K562 (cell line): ENCODE measurements around the gene GASK1B. TPM values are rescaled to one million over a fixed set of nuclear protein-coding genes. Genes with fewer than 3 reads are reported as not detected.

ENCODE experiments used
- BHLHE40 ChIP-seq: IDR thresholded peaks from 2 replicates; pipeline ENCODE4 v1.6.1; 2011; ENCODE audit warnings: low read length, improper control_type of control experiment
- C11orf30 ChIP-seq: fragments of 450-650 bp; IDR thresholded peaks from 2 replicates; pipeline ENCODE4 v1.6.1; 2016; ENCODE audit warnings: low read depth, mild to moderate bottlenecking
- CAMTA2 ChIP-seq: fragments of 250-450 bp; sonication (Bioruptor Pico); conservative IDR thresholded peaks from 2 replicates; pipeline ENCODE4 v1.5.1; 2022
- CBFA2T2 ChIP-seq: fragments of 450-650 bp; conservative IDR thresholded peaks from 2 replicates; pipeline ENCODE4 v1.6.1; 2017; ENCODE audit warnings: mild to moderate bottlenecking
- CBX3 ChIP-seq, 2 experiments: IDR thresholded peaks; 1 replicate in 1 of 2; 2 replicates in 1 of 2; pipeline ENCODE4 v1.6.1; 2012; ENCODE audit warnings: inconsistent platforms in 2 of 2, low read length in 2 of 2, borderline replicate concordance in 1 of 2, control low read depth in 1 of 2
- CTBP1 ChIP-seq: fragments of 450-650 bp; IDR thresholded peaks from 2 replicates; pipeline ENCODE4 v1.6.1; 2016; ENCODE audit warnings: borderline replicate concordance
- DACH1 ChIP-seq: fragments of 450-650 bp; IDR thresholded peaks from 2 replicates; pipeline ENCODE4 v1.6.1; 2018; ENCODE audit not compliant: partially characterized antibody
- DDX20 ChIP-seq: fragments of 450-650 bp; IDR thresholded peaks from 2 replicates; pipeline ENCODE4 v1.6.1; 2016; ENCODE audit warnings: missing genetic modification characterization, low read depth, mild to moderate bottlenecking, missing compliant biosample characterization, moderate library complexity
- EGR1 ChIP-seq: fragments of 450-650 bp; conservative IDR thresholded peaks from 2 replicates; pipeline ENCODE4 v1.6.1; 2017; ENCODE audit warnings: mild to moderate bottlenecking
- EHMT2 ChIP-seq: fragments of 450-650 bp; IDR thresholded peaks from 2 replicates; pipeline ENCODE4 v1.6.1; 2018; ENCODE audit warnings: antibody characterized with exemption
- ESRRA ChIP-seq: fragments of 450-650 bp; IDR thresholded peaks from 2 replicates; pipeline ENCODE4 v1.6.1; 2014; ENCODE audit warnings: low read depth, mild to moderate bottlenecking, moderate library complexity, borderline replicate concordance
- FUS ChIP-seq: fragments of 200-400 bp; formaldehyde crosslinking; optimal IDR thresholded peaks from 2 replicates; pipeline ENCODE3; 2017; ENCODE audit warnings: low read depth, low read length
- HDAC2 ChIP-seq: fragments of 450-650 bp; IDR thresholded peaks from 2 replicates; pipeline ENCODE4 v1.6.1; 2016; ENCODE audit warnings: mild to moderate bottlenecking
- HMG20A ChIP-seq: fragments of 450-650 bp; formaldehyde crosslinking; conservative IDR thresholded peaks from 2 replicates; pipeline ENCODE4 v1.4.0; 2020; ENCODE audit warnings: mild to moderate bottlenecking, mixed read lengths
- KAT7 ChIP-seq: sonication (generic); formaldehyde crosslinking; IDR thresholded peaks from 2 replicates; pipeline ENCODE4 v1.8.0; 2022; ENCODE audit warnings: missing genetic modification reagents, mild to moderate bottlenecking, borderline replicate concordance
- KLF16 ChIP-seq: IDR thresholded peaks from 2 replicates; pipeline ENCODE4 v1.6.1; 2016; ENCODE audit warnings: antibody characterized with exemption
- MEF2D ChIP-seq: conservative IDR thresholded peaks from 2 replicates; pipeline ENCODE4 v1.6.1; 2016; ENCODE audit warnings: low read depth, missing genetic modification characterization, missing compliant biosample characterization
- POLR2A ChIP-seq: fragments of 450-650 bp; conservative IDR thresholded peaks from 2 replicates; pipeline ENCODE4 v1.6.1; 2016
- POLR3G ChIP-seq: IDR thresholded peaks from 2 replicates; pipeline ENCODE4 v1.6.1; 2011; ENCODE audit not compliant: insufficient read length, insufficient replicate concordance; ENCODE audit errors: extremely low read depth
- RCOR1 ChIP-seq, 2 experiments: IDR thresholded peaks; 2 replicates each; pipeline ENCODE4 v1.6.1; 2012; ENCODE audit warnings: low read depth in 2 of 2, low read length in 2 of 2, borderline replicate concordance in 1 of 2, improper control_type of control experiment in 1 of 2
- SIX5 ChIP-seq, 2 experiments: IDR thresholded peaks; 2 replicates each; pipeline ENCODE4 v1.6.1; 2011; ENCODE audit warnings: low read length in 2 of 2, borderline replicate concordance in 1 of 2, low read depth in 1 of 2, mild to moderate bottlenecking in 1 of 2, moderate library complexity in 1 of 2; ENCODE audit not compliant: insufficient read depth in 1 of 2
- SMAD3 ChIP-seq: fragments of 450-650 bp; formaldehyde crosslinking; conservative IDR thresholded peaks from 2 replicates; pipeline ENCODE4 v1.4.0; 2020; ENCODE audit warnings: mild to moderate bottlenecking
- SMARCA4 ChIP-seq: fragments of 450-650 bp; IDR thresholded peaks from 2 replicates; pipeline ENCODE4 v1.6.1; 2016
- VEZF1 ChIP-seq: fragments of 200-800 bp; sonication (Bioruptor generic); IDR thresholded peaks from 2 replicates; pipeline ENCODE4 v1.6.1; 2017; ENCODE audit warnings: missing genetic modification characterization, missing compliant biosample characterization
- ZNF140 ChIP-seq: fragments of 250-450 bp; sonication (Bioruptor Pico); IDR thresholded peaks from 2 replicates; pipeline ENCODE4 v1.8.0; 2021; ENCODE audit warnings: moderate library complexity, mild to moderate bottlenecking, inconsistent platforms
- ZNF146 ChIP-seq: IDR thresholded peaks from one replicate; pipeline ENCODE4 v1.6.1; 2018; ENCODE audit warnings: missing compliant biosample characterization; ENCODE audit not compliant: unreplicated experiment
- ZNF174 ChIP-seq: fragments of 250-450 bp; sonication (Bioruptor Pico); IDR thresholded peaks from 2 replicates; pipeline ENCODE4 v1.4.0; 2020; ENCODE audit warnings: mild to moderate bottlenecking
- ZNF316 ChIP-seq: fragments of 450-650 bp; IDR thresholded peaks from 2 replicates; pipeline ENCODE4 v1.6.1; 2016
- ZNF436 ChIP-seq: fragments of 250-450, 450-650 bp; sonication (Bioruptor Pico); formaldehyde crosslinking; IDR thresholded peaks from 2 replicates; pipeline ENCODE4 v1.7.0; 2020; ENCODE audit warnings: mild to moderate bottlenecking
- ZNF639 ChIP-seq, 2 experiments: fragments of 200-800 bp in 1 of 2; sonication (Bioruptor generic) in 1 of 2; sonication (generic) in 1 of 2; formaldehyde crosslinking in 1 of 2; IDR thresholded peaks in 1 of 2; conservative IDR thresholded peaks in 1 of 2; 2 replicates each; pipeline versions ENCODE4 v1.5.0 to v1.6.1; 2016 to 2020; ENCODE audit warnings: missing compliant biosample characterization in 1 of 2, missing genetic modification characterization in 1 of 2, missing genetic modification reagents in 1 of 2
- ZNF764 ChIP-seq: fragments of 250-450 bp; sonication (Bioruptor Pico); IDR thresholded peaks from 2 replicates; pipeline ENCODE4 v1.4.0; 2020; ENCODE audit warnings: low read depth, mild to moderate bottlenecking, moderate library complexity
- ZNF79 ChIP-seq: fragments of 250-450 bp; sonication (Bioruptor Pico); IDR thresholded peaks from 2 replicates; pipeline ENCODE4 v1.4.0; 2020; ENCODE audit warnings: low read depth, mild to moderate bottlenecking, moderate library complexity
- polyA plus RNA-seq, 8 experiments: library from polyadenylated mRNA; depleted of rRNA in 4 of 8; stranded (reverse) in 5 of 8; unstranded in 3 of 8; fragments of >200 nt; fragmentation: Nextera tagmentation in 2 of 8; fragmentation: Illumina TruSeq in 1 of 8; extraction: Ambion mirVana in 2 of 8; extraction: Trizol in 1 of 8; gene quantifications; 2 replicates each; pipeline versions ENCODE4 v1.2.1 to v1.2.3, GENCODE V29; 2011 to 2014; ENCODE audit warnings: inconsistent platforms in 1 of 8, missing spikeins in 1 of 8
- total RNA-seq, 7 experiments: library from RNA; depleted of rRNA in 6 of 7; stranded (reverse); fragments of >200 nt in 6 of 7; fragmentation: Illumina TruSeq in 2 of 7; extraction: Trizol in 2 of 7; gene quantifications; 2 replicates each; pipeline versions ENCODE4 v1.2.1 to v1.2.3, GENCODE V29; 2011 to 2021; ENCODE audit warnings: low replicate concordance in 1 of 7

GASK1B gene
- total and polyA plus RNA-seq, 9 of the 15 experiments (the other 6 are each of a cell fraction or from before 2014, with no cell fraction given) = 0.13 to 1.2 (median 0.61) TPM

- TF ChIP-seq ZNF639 (CRISPR knock-in tag; conservative IDR thresholded peaks at IDR 0.05 in 1 of 2, IDR thresholded peaks at IDR 0.05 in 1 of 2) (no peak), ZNF174 (CRISPR knock-in tag) (no peak), SMARCA4 (peak; percentile 25; the same call in 1 of the 2 replicates), SIX5 (IDR thresholded peaks at IDR 0.05; ENCODE audit: borderline replicate concordance in 1 of 2, insufficient read depth in 1 of 2, low read depth in 1 of 2, low read length in 2 of 2) (no peak), SMAD3 (no peak), CBFA2T2 (0 out of 2 replicates have a peak, but pooled peaks have one; percentile 14), ESRRA (no peak), ZNF764 (CRISPR knock-in tag) (no peak), POLR2A (no peak), CBX3 (IDR thresholded peaks at IDR 0.05; ENCODE audit: borderline replicate concordance in 1 of 2, low read length in 2 of 2) (no peak), C11orf30 (0 out of 2 replicates have a peak, but pooled peaks have one; percentile 20), FUS (no peak), DDX20 (tag) (no peak), DACH1 (no peak), RCOR1 (IDR thresholded peaks at IDR 0.05; ENCODE audit: borderline replicate concordance in 1 of 2, low read depth in 2 of 2, low read length in 2 of 2) (peak in 1 of 2 experiments; percentile 45; a peak in 1 of 4 replicates), ZNF316 (peak; percentile 48), POLR3G (no peak), VEZF1 (CRISPR knock-in tag) (no peak), CAMTA2 (CRISPR knock-in tag) (no peak), ZNF140 (CRISPR knock-in tag) (no peak), KLF16 (no peak), BHLHE40 (peak; percentile 61; the same call in 1 of the 2 replicates), ZNF436 (CRISPR knock-in tag) (no peak), EHMT2 (no peak), MEF2D (tag) (no peak), CTBP1 (peak; percentile 66; the same call in 1 of the 2 replicates), ZNF79 (no peak), ZNF146 (CRISPR knock-in tag) (no peak), KAT7 (CRISPR knock-in tag) (no peak), HDAC2 (peak; percentile 27; the same call in 1 of the 2 replicates), HMG20A (CRISPR knock-in tag) (no peak), EGR1 (no peak)
These were observed 38.4 kb upstream of the GASK1B start (continued) for GRCh38 chr4:158211222-158211621.
